T-helper 22 cell (primary cell): ENCODE data around the gene DBX1.
"Not testable (repeated sequence)": the region's sequence is repeated elsewhere in the genome, so short reads cannot be mapped to it uniquely, and the experiment has no call there.

Experiments used
- DNase-seq: peaks from one replicate; pipeline ENCODE4 v3.0.0-alpha.2; 2020; ENCODE audit warnings: low read depth

DBX1 gene

GRCh38 chr11:20161230-20161918 lies 1.1 kb upstream of the DBX1 start:
- no peak for DNase-seq

- DNase-seq: no peak
These were observed 551 bp downstream of the DBX1 start for GRCh38 chr11:20159466-20160381.

DNA sequence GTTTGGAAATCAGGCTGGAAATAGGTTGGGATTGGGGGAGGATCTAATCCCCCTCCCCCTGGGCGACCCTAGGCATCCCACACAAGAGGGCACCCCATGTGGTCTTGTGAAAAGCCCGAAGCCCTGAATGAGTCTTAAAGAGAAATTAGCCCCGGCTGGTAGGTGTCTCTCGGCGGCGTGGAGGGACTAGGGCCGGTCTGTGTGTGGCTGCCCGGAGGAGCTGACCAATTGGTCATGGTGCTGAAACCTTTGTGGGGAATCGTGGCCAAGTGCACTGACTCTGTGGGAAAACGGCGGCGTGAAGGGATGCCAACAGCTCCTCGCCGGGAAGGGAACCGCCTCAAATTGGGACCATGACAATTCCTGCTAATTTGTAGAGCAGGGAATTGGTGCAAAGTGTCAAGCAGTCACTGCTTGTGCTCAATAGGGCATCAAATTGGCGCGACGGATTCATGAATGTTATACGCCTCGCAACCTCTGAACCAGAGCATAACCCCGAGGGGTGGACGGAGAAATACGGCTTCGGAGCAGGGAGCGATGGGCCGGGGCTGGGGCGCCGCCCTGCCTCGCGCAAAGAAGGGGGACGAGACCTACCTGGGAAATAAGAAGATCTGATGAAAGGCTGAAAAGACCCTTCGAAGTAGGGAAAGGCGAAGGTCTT lies 1.5 kb downstream of the DBX1 start:
- no peak for DNase-seq

DNA sequence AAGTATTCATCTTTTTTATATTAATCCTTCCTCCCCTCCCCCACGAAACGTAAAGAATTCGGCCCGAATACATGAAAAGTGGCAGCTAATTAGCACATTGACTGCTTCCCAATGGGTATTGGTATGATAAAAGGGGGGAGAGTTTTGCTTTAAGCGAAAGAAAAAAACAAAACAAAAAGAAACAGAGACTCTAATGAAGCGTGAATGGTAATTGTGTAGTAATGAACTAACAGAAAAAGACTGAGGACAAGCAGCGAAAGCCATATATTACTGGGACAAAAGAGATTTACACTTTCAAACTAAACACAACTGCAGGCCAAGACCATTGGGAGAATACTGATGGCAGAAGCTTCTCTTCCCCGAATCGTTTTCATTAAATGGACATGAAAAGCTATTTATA lies 2.5 kb downstream of the DBX1 start:
- no peak for DNase-seq

DNA sequence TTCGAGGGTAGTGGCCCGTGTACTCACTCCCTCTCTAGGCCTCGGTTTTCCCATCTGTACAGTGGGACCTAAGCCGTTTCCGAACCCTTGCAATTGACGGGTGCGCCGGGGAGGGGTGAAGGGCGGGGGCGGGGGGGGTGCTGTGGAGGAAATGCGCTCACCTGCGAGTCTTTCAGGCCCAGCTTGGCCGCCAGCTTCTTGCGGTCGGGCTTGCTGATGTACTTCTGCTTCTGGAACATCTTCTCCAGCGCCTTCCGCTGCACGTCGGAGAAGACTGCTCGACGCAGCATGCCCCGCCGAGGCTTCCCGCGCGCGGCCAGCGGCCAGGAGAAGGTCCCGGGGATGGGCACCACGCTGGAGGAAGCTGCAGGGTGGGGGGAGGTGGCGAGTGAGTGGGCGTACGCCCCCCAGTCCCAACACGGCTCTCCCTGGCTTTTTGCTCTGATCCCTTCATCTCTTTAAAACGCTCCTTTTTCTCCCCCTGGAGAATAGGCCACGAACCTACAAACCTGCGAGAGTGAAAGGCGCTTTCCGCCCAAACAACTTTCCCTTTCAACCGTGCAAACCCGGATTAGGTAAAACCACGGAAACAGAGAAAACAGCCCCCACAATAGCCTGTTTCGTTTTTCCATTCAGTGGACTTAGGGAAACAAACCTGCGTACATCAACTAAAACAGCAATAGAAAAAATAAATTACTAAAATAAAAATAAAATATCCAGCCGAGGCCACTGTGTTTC lies 3.2 kb downstream of the DBX1 start:
- DNase-seq: peak; percentile 32

- DNase-seq: peak; percentile 25
These were observed 3.9 kb downstream of the DBX1 start for GRCh38 chr11:20156280-20156875.

DNA sequence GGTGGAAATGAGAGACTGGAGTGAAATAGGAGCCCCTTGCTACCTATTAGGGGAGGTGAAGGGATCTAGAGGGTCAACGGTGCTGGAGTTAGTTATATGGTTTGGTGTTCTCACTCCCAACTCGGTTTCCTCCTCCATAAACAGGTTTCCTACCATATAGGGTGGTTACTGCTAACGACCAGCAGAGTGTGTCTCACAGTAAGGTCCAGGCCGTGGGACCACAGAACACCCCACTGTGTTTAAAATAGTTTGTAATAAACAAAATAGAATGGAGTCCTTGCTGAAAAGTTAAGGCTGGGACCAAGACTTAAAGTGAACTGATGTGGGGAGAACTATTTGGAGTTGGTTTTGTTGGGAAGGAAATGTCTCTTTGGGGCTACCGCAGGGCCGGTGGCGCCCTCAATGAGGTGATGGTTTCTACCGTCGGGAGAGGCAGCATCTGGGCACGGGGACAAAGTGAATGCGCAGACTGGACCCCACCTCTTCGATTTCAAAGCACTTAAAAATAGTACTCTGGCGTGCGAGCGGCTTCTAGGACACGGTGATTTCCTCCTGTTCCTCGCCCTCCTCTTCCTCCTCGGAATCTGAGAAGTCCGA lies 4.5 kb downstream of the DBX1 start:
- no peak for DNase-seq

GRCh38 chr11:20154381-20154780 lies 5.9 kb downstream of the DBX1 start:
- DNase-seq: no peak

- DNase-seq: no peak
These were observed 21.6 kb downstream of the DBX1 start for GRCh38 chr11:20138707-20139106.

DNA sequence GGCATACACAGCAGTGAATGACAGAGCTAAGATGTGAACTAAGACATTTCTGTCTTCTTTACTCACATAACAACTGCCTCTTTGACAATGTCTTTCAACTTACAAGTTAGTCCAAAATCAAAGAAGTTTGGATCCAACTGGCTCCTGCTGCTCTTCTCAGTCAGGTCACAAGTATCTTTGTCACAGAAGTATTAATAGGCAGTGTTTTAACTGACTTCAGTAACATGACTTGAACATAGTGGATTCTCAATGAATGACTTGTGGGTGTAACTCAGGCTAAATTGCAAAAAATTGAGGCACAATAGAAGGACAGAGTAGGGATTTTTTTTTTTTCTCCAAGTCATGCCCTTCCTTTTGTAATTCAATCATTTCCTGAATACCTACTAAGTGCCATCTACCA lies 22.6 kb downstream of the DBX1 start:
- DNase-seq: no peak

- DNase-seq: no peak
These were observed 25.1 kb downstream of the DBX1 start for GRCh38 chr11:20134991-20135736.

DNA sequence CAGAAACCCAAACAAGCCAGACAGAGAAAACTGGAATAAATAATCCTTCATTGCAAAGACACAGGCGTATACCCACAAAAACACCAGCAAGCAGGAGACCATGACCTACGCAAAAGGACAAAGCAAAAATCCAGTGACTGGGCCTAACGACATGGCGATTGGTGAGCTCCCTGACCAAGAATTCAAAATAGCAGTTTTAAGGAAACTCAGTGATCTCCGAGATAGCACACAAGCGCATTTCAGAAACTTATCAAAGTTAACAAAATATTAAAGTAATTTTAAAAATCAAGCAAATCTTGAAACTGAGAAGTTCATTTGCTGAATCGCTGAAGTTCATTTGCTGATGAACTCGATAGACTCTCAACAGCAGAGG lies 27.6 kb downstream of the DBX1 start:
- DNase-seq: no peak

DNA sequence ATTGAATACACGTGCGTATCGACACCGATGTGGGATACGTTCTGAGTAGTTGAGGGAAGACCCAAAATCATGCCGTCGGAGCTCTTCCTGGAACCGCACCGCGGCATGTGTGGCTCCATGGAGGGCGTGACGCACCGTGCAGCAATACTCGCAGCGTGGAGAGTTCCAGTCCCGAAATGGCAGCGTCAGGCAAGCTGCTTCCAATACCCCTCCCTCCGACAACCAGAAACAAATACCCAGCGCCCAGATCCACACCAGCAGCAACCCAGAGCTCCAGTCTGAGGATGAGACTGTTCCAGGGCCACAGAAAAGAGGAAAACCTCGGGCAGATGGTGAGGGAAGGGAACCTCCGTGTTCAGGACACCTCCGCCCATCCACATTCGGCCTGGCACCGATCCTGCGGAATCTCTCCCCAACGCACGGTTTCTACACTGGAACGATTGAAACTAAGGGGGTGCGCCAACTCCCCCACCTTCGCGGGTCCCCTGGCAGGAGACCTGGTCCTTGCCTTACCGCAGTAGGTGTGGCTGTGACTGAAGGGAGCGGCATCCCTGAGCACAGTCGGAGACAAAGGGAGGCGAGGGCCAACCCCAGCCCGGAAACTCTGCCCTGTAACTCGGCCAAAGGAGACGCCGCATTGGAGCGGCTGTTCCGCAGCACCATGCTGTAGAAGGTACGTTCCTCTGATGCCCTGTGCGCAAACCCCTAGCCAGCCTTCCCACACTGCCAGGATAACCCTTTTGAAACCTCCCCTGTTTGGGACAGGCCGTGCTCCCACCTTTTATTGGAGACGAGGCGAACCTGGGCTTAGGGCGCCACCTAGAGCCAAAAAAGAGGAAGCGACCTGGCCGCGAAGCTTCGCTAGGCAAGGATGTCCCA lies 28.2 kb downstream of the DBX1 start:
- no peak for DNase-seq

- no peak for DNase-seq
These were observed 30.6 kb downstream of the DBX1 start for GRCh38 chr11:20129665-20130064.

DNA sequence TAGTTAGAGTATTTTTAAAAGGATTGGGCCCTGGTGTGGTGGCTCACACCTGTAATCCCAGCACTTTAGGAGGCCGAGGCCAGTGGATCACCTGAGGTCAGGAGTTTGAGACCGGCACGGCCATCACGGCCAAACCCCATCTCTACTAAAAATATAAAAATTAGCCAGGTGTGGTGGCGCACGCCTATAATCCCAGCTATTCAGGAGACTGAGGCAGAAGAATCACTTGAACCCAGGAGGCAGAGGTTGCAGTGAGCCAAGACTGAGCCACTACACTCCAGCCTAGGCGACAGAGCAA lies 31.8 kb downstream of the DBX1 start:
- DNase-seq: not testable (repeated sequence)

DNA sequence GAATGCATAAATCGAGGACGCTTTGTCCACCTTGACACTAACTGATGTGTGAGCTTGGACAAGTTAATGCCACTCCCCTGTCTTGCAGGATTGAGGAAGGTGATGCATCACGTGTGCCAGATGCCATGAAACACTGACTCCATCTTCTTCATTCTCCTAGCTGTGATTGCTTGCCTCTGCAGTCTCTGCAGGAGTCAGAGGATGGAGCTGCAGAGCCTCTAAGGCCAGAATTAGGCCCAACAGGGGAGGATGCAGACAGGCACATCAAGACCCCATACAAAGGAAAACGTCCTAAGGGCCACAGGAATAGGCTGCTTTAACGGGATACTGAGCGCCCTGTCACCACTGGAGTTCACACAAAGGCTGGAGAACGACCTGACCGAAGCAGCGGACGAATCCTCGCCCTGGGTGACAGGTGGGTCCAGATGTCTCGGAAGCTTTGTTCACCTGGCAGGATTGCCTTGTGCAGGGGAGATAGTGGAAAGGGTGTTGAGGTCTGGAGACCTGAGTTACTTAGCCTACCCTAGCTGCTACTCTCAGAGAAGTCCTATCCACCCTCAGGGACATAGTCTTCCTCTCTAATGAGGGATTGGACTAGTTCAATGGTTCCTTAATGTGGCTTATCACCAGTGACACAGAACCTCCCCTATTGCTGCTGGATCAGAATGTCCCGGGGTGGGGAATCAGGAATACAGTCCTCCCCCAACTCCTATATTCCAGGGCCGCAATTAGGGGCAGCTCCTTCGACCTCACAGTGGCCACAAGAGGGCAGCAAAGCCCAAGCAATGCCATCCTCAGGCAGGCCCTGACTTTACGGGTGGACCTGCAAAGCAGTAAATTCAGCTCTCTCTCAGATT lies 32.4 kb downstream of the DBX1 start:
- peak; percentile 29 for DNase-seq

DNA sequence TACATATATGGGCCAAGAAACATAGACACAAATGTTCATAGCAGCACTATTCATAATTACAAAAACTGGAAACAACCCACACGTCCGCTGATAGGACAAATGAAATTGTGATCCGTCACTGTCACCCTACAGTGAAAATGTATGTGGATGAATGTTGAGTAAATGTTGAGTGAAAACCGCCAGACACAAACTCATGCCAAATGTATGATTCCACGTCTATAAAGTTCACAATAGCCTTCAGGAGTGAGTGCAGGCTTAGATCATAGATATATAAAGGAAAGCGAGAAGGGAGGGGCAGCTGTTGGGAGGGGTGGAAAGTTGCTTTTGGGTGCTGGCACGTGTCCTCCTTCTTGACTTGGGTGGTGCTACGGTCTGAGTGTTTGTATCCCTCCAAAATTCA lies 33.6 kb downstream of the DBX1 start:
- DNase-seq: no peak

GRCh38 chr11:20125927-20126326 lies 34.3 kb downstream of the DBX1 start:
- DNase-seq: no peak

DNA sequence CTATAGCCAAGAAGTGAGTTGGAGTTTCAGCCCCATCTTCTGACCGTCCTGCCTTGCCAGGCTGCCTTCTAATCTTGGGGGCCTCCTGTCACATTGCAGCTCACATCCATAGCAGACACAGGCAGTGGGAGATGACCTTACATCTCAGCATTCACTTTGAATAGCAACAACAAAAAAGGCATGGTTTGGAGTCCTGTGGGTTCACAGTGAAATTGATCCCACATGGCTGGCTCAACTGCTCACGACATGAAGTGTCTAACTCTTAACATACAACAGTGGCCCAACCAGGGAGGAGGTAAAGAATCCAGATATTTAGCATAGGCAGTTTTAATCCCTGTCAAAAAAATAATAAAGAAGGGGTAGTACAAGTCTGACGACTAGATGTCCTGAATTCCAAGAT lies 38.1 kb downstream of the DBX1 start:
- no peak for DNase-seq
